Heart left ventricle (tissue), 16 donors: ENCODE measurements around the gene VASN. TPM values are rescaled to one million over a fixed set of nuclear protein-coding genes. Genes with fewer than 3 reads are reported as not detected.

ENCODE experiments used
- ATAC-seq, 4 donors: fragments of 200-7000 bp; cut with Tn5 transposase; one replicate each; pipeline ENCODE4 v1.9.1; 2020 to 2022; ENCODE audit warnings: moderate library complexity in 4 of 4, mild to moderate bottlenecking in 3 of 4, moderate number of reproducible peaks in 1 of 4
- DNase-seq, 5 donors: peaks; one replicate each; pipeline ENCODE4 v3.0.0-alpha.2; 2020
- H3K27ac ChIP-seq, 12 donors: fragments of 200-600 bp; sonication (generic) in 4 of 12; one replicate each; pipeline versions ENCODE4 v1.5.0 to v1.8.0; 2016 to 2022; ENCODE audit warnings: mild to moderate bottlenecking in 2 of 12
- H3K27me3 ChIP-seq, 9 donors: fragments of 200-600 bp; sonication (generic) in 2 of 9; one replicate each; pipeline versions ENCODE4 v1.5.1 to v1.8.0; 2016 to 2022; ENCODE audit warnings: mild to moderate bottlenecking in 3 of 9
- H3K36me3 ChIP-seq, 9 donors: fragments of 200-600 bp; sonication (generic) in 2 of 9; one replicate each; pipeline versions ENCODE4 v1.5.0 to v1.8.0; 2018 to 2022; ENCODE audit warnings: mild to moderate bottlenecking in 2 of 9
- H3K4me1 ChIP-seq, 12 donors: fragments of 200-600 bp; sonication (generic) in 4 of 12; one replicate each; pipeline versions ENCODE4 v1.5.0 to v1.8.0; 2016 to 2022; ENCODE audit warnings: mild to moderate bottlenecking in 3 of 12
- H3K4me3 ChIP-seq, 12 donors: fragments of 200-600 bp; sonication (generic) in 4 of 12; one replicate each; pipeline versions ENCODE4 v1.5.0 to v1.8.0; 2017 to 2022; ENCODE audit warnings: mild to moderate bottlenecking in 9 of 12, moderate library complexity in 4 of 12
- H3K9me3 ChIP-seq, 12 donors: fragments of 200-600 bp; sonication (generic) in 4 of 12; one replicate each; pipeline versions ENCODE4 v1.5.0 to v1.8.0; 2016 to 2022; ENCODE audit warnings: mild to moderate bottlenecking in 1 of 12
- POLR2A ChIP-seq, 2 donors: fragments of 450-650 bp; IDR thresholded peaks; one replicate each; pipeline ENCODE4 v1.6.1; 2017; ENCODE audit warnings: antibody characterized with exemption in 2 of 2, mild to moderate bottlenecking in 2 of 2, moderate library complexity in 2 of 2
- WGBS, 4 donors: extraction: QIAGEN DNeasy Blood & Tissue Kit in 2 of 4; methylation state at CpG; one replicate each; pipeline versions ENCODE4 v1.1.5 to v1.1.7; 2013 to 2018; 5-methylcytosine and 5-hydroxymethylcytosine counted together
- intact Hi-C, 10 donors: fragments of 100-400 bp; cut with DNase I; formaldehyde crosslinking; loops; one replicate each; pipeline versions ENCODE4 v1.11.1 to v1.14.2; 2022
- polyA plus RNA-seq, 2 donors: library from polyadenylated mRNA; stranded (reverse); fragments of 200-250 nt; gene quantifications; one replicate each; pipeline ENCODE4 v1.2.3, GENCODE V29; 2013
- total RNA-seq, 9 donors: library from RNA; depleted of rRNA in 2 of 9; stranded (reverse); fragments of >200 nt in 2 of 9; fragmentation: NEBNext Ultra II Directional in 3 of 9; extraction: Animal tissue kit (Norgen Biotek cat#: 25700) in 3 of 9; gene quantifications; one replicate each; pipeline versions ENCODE4 v1.1.0 to v1.2.4, GENCODE V29; 2016 to 2023
- TF ChIP-seq, protein P1 (sequence below), 12 donors: fragments of 200-600 bp; sonication (generic) in 4 of 12; IDR thresholded peaks; one replicate each; pipeline versions ENCODE4 v1.5.0 to v1.8.0; 2018 to 2022; ENCODE audit warnings: antibody characterized with exemption in 12 of 12, mild to moderate bottlenecking in 5 of 12
- donor health status: ischemic (EF 13 %, LVEDD 7.1; RV severe dilation, severe dysfunction).
- donor health status: healthy with polysubstance abuse.
- donor health status: DM: no; HTN: yes; CAD: no.
- donor health status: DM: no; HTN: no; CAD: no.
- donor health status: ischemic (EF 25% LVEDD 6.9; RV normal size, moderate dysfunction).
- donor health status: ischemic (EF 25% LVEDD 5.7; RV mildly dilated, moderate dysfunction).
- donor health status: healthy.
- donor health status: DM: yes; HTN: yes; CAD: no.
- donor health status: ischemic (EF 35%, LVEDD 5.7; RV mildly dilated, moderate dysfunction).
- donor health status: nonischemic (EF 11% LVEDD 7.7; RV severe dilation, severe dysfunction).
- donor health status: DM: yes; HTN: yes; CAD: no.
- donor health status: PGD.
- donor health status: ischemic (EF 29% LVEDD 5.4; RV normal size, mild dysfunction).
- donor health status: nonischemic (EF 23%, LVEDD 6.1; RV moderate dilation, normal function).

VASN gene
- total and polyA plus RNA-seq, 11 donors, result 3.8 to 20.0 (median 6.2) TPM

DNA sequence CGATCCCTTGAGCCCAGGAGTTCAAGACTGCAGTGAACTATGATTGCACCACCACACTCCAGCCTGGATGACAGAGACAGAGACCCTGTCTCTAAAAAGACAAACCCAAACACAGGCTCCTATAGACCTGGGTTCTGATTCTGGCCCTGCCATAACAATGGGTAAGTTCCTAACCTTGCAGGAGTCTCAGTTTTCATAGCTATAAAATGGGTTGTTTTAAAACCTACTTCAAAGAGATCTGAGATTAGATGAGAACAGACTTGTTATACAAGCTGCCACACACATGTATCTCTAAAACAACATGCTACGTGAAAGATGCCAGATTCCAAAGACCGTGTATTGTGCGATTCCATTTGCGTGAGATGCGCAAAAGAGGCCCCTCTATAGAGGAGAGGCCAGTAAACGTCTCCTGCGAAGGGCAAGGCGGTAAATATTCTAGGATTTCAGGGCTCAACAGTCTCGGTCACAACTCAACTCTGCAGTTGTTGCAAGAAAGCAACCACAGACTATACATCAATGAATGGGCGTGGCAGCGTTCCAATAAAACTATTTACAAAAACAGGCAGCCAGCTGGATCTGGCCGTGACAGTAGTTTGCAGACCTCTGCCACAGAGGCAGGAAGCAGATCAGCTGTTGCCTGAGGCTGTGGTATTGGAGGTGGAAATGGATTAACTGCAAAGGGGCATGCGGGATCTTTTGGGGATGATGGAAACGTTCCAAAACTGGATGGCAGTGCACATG lies 38.9 kb downstream of the VASN start:
- H3K9me3 ChIP-seq, result no peaks in the 10 kb centered on the region
- TF ChIP-seq, protein P1, sequence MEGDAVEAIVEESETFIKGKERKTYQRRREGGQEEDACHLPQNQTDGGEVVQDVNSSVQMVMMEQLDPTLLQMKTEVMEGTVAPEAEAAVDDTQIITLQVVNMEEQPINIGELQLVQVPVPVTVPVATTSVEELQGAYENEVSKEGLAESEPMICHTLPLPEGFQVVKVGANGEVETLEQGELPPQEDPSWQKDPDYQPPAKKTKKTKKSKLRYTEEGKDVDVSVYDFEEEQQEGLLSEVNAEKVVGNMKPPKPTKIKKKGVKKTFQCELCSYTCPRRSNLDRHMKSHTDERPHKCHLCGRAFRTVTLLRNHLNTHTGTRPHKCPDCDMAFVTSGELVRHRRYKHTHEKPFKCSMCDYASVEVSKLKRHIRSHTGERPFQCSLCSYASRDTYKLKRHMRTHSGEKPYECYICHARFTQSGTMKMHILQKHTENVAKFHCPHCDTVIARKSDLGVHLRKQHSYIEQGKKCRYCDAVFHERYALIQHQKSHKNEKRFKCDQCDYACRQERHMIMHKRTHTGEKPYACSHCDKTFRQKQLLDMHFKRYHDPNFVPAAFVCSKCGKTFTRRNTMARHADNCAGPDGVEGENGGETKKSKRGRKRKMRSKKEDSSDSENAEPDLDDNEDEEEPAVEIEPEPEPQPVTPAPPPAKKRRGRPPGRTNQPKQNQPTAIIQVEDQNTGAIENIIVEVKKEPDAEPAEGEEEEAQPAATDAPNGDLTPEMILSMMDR (IDR thresholded peaks at IDR 0.05), result no peak
- TF ChIP-seq POLR2A (IDR thresholded peaks at IDR 0.05), result no peak
- WGBS, 4 donors, result 69 to 80% (median 76%) methylated on average over 15 of the region's 15 CpGs

DNA sequence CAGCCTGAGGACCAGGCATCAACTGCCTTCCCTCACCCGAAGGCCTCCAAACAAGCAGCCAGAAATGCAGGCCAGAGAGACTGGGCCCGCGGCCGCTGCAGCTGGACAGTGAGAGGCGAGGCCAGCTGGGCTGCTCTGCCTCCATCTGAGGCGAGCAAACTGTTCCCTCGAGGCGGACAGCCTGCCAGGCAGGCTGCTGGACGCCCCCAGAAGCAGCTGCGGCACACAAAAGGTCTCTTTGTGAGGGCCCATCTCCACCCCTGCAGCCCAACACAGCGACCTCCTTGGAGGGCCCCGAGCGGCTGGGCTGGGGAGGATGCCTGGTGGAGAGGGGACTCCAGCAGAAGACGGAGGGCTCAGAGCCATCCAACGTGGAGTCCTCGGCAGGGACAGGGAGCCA lies 40.0 kb downstream of the VASN start:
- DNase-seq (peak; percentile 73 to 88 (median 81)), ATAC-seq (peak; percentile 25 to 59 (median 46))
- H3K4me1 ChIP-seq, result peaks cover 0 to 62% (median 33%) of the 10 kb centered on the region in 12 donors
- H3K36me3 ChIP-seq, result peaks cover 0 to 65% (median 23%) of the 10 kb centered on the region in 9 donors
- intact Hi-C loops, result no loop called here
- H3K4me3 ChIP-seq, result no peak overlapping the region
- no peaks in the 10 kb centered on the region for H3K27me3 ChIP-seq
- H3K9me3 ChIP-seq, result no peaks in the 10 kb centered on the region
- 63 to 83% (median 72%) methylated on average over 9 to 16 of the region's 16 CpGs for WGBS, 4 donors
- peak overlapping the region in 8 of 12 donors; percentile 2 to 62 (median 39) for H3K27ac ChIP-seq
- no peak for TF ChIP-seq POLR2A (IDR thresholded peaks at IDR 0.05)
- TF ChIP-seq, protein P1 (IDR thresholded peaks at IDR 0.05), result no peak

More for the DNA sequence above, 38.9 kb downstream of the VASN start:
- Histone ChIP-seq H3K27ac (peak overlapping the region in 3 of 12 donors; percentile 35 to 62 (median 56)), H3K27me3 (no peaks in the 10 kb centered on the region), H3K4me1 (peaks cover 0 to 61% (median 32%) of the 10 kb centered on the region in 12 donors), H3K36me3 (peaks cover 0 to 77% (median 34%) of the 10 kb centered on the region in 9 donors), H3K4me3 (no peak overlapping the region)
- ATAC-seq, result peak in 1 of 4 donors; percentile 35
- peak in 1 of 5 donors; percentile 60 for DNase-seq
- intact Hi-C loops, result no loop called here

DNA sequence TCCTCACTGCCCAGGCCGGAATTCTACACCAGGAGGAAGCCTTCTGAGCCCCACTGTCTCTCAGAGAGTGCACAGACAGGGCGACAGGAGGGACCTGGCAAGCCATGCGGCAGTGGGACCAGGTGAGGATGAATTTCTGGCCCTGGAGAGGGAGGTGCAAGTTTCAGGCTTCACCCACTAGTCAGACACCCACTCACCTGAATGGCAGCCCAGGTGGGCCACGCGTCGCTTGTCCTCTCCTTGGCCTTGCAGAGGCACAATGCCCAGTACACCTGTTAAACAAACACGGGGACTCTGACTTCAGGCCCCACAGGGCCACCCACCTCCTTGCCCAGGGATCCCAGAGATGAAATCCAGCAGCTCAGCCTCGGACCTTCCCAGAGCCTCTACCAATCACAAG lies 40.5 kb downstream of the VASN start:
- Histone ChIP-seq H3K4me1 (peaks cover 0 to 67% (median 38%) of the 10 kb centered on the region in 12 donors), H3K4me3 (no peak overlapping the region), H3K27ac (peak overlapping the region in 7 of 12 donors; percentile 2 to 62 (median 47)), H3K27me3 (no peaks in the 10 kb centered on the region), H3K9me3 (no peaks in the 10 kb centered on the region), H3K36me3 (peaks cover 0 to 60% (median 19%) of the 10 kb centered on the region in 9 donors)
- peak in 1 of 5 donors; percentile 55 for DNase-seq
- 76 to 91% (median 90%) methylated on average over 3 to 8 of the region's 8 CpGs for WGBS, 4 donors
- TF ChIP-seq, protein P1 (IDR thresholded peaks at IDR 0.05), result no peak
- no peak for TF ChIP-seq POLR2A (IDR thresholded peaks at IDR 0.05)
- intact Hi-C loops, result no loop called here
- no peak for ATAC-seq

DNA sequence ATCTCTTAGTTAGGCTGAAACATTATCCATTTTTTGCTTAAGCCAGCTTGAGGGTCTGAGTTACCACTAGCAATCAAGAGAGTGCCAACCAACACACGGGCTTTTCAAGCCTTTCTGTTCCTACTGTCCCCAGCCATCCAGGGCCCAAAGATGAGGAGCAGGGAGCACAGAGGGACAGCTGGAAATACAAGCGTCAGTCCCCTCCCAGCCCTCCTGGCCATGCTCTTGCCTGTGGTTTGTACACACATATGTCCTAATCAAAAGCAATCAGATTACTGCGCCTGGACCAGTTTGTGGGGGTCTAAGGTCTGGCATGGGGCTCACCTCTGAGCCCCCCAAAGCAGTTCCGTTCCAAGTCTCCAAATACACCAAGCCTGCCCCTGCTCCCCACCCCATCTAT lies 41.2 kb downstream of the VASN start:
- Histone ChIP-seq H3K36me3 (peaks cover 0 to 53% (median 12%) of the 10 kb centered on the region in 9 donors), H3K4me1 (peaks cover 0 to 70% (median 38%) of the 10 kb centered on the region in 12 donors), H3K27ac (peak overlapping the region in 1 of 12 donors; percentile 2), H3K9me3 (no peaks in the 10 kb centered on the region), H3K4me3 (no peak overlapping the region), H3K27me3 (no peaks in the 10 kb centered on the region)
- intact Hi-C loops, result no loop called here
- TF ChIP-seq, protein P1 (IDR thresholded peaks at IDR 0.05), result no peak
- no peak for TF ChIP-seq POLR2A (IDR thresholded peaks at IDR 0.05)
- WGBS, 4 donors, result 94 to 98% (median 97%) methylated on average over 4 of the region's 4 CpGs
- ATAC-seq (no peak), DNase-seq (no peak)
